NCI-H1417 treated with DMSO at 0.1 percent for 48 hours (cell line): ENCODE data around the gene DPT.

Experiments
- DNase-seq: peaks from one replicate; lab custom pipeline; 2025; lab: John Stamatoyannopoulos, UW

The DPT gene

GRCh38 chr1:168656485-168656884 is 72.5 kb downstream of the DPT start:
- DNase-seq, result no peak

- DNase-seq, result no peak
These were observed 74.6 kb downstream of the DPT start for GRCh38 chr1:168654198-168654915.

GRCh38 chr1:168653567-168653966 is 75.4 kb downstream of the DPT start:
- DNase-seq, result no peak

GRCh38 chr1:168645721-168646120 is 83.3 kb downstream of the DPT start:
- no peak for DNase-seq
